Measurements from ENCODE around the gene SLC25A45. TPM values are rescaled to one million over a fixed set of nuclear protein-coding genes. Genes with fewer than 3 reads are reported as not detected.

Gene SLC25A45
- total RNA-seq, 2 experiments from 2014 or later: 40.0 to 40.8 TPM

- DNase-seq: peak; percentile 33 to 81 (median 54)
- peak overlapping the region; percentile 61 for H3K4me3 ChIP-seq (ENCODE audit: low read length)
- H3K9me3 ChIP-seq (ENCODE audit: control insufficient read depth in 1 of 2, insufficient read depth in 1 of 2, low read length in 2 of 2): no peaks in the 10 kb centered on the region
- Mint-ChIP-seq H3K27ac (peak overlapping the region; percentile 79), H3K9me3 (no peaks in the 10 kb centered on the region), H3K36me3 (ENCODE audit: low read depth) (peaks cover 36% of the 10 kb centered on the region), H3K4me3 (peak overlapping the region; percentile 97), H3K4me1 (ENCODE audit: low read depth) (peaks cover 18% of the 10 kb centered on the region), H3K27me3 (no peaks in the 10 kb centered on the region)
- no peak overlapping the region for H3K27ac ChIP-seq (ENCODE audit: low read depth in 1 of 2, low read length in 2 of 2)
- peak; percentile 41 for ATAC-seq (ENCODE audit: poor library complexity)
- TF ChIP-seq CTCF (IDR thresholded peaks at IDR 0.05): no peak
- intact Hi-C loops (cut with DNase I, micrococcal nuclease): no loop called here
- CTCF ChIA-PET: interaction anchor here (0.6 to 2.2 kb wide), 3 partner anchors 25 to 46 kb away, joined by 3 to 9 read pairs (median 3); partner anchors contain the start of gene SLC25A45
- H3K27me3 ChIP-seq (ENCODE audit: control insufficient read depth in 1 of 2, insufficient read depth in 2 of 2, low read length in 2 of 2): no peaks in the 10 kb centered on the region
- POLR2A ChIA-PET: interaction anchor here (0.8 to 3.0 kb wide), 7 partner anchors 18 to 259 kb away, joined by 4 to 19 read pairs (median 4); partner anchors contain the start of genes CDC42EP2, MALAT1, MAP3K11 and POLA2
- peaks cover 20% of the 10 kb centered on the region for H3K4me1 ChIP-seq (ENCODE audit: insufficient read depth, low read length)
- peaks cover 26% of the 10 kb centered on the region for H3K36me3 ChIP-seq (ENCODE audit: insufficient read depth, low read length)
Measured at GRCh38 chr11:65355013-65355775, 27.3 kb downstream of the SLC25A45 start.

- no peak for TF ChIP-seq CTCF (IDR thresholded peaks at IDR 0.05)
- POLR2A ChIA-PET: interaction anchor here (0.9 to 3.0 kb wide), 7 partner anchors 10 to 222 kb away, joined by 3 to 19 read pairs (median 3); partner anchors contain the start of genes DPF2, EHBP1L1 and MALAT1
- H3K4me1 Mint-ChIP-seq (ENCODE audit: low read depth): peaks cover 18% of the 10 kb centered on the region
- peaks cover 32% of the 10 kb centered on the region for H3K36me3 ChIP-seq (ENCODE audit: insufficient read depth, low read length)
- no peaks in the 10 kb centered on the region for H3K9me3 Mint-ChIP-seq
- DNase-seq (peak; percentile 91 to 99 (median 96)), ATAC-seq (ENCODE audit: poor library complexity) (peak; percentile 96)
- no peaks in the 10 kb centered on the region for H3K9me3 ChIP-seq (ENCODE audit: control insufficient read depth in 1 of 2, insufficient read depth in 1 of 2, low read length in 2 of 2)
- peak within 1 kb of the TSS in 1 of 2 donors; percentile 26 for H3K27ac ChIP-seq (ENCODE audit: low read depth in 1 of 2, low read length in 2 of 2)
- no peaks in the 10 kb centered on the region for H3K27me3 ChIP-seq (ENCODE audit: control insufficient read depth in 1 of 2, insufficient read depth in 2 of 2, low read length in 2 of 2)
- H3K36me3 Mint-ChIP-seq (ENCODE audit: low read depth): peaks cover 41% of the 10 kb centered on the region
- H3K4me1 ChIP-seq (ENCODE audit: insufficient read depth, low read length): peaks cover 20% of the 10 kb centered on the region
- no peaks in the 10 kb centered on the region for H3K27me3 Mint-ChIP-seq
- peak within 1 kb of the TSS; percentile 61 for H3K4me3 ChIP-seq (ENCODE audit: low read length)
- intact Hi-C loops (cut with DNase I, micrococcal nuclease): no loop called here
- CTCF ChIA-PET: interaction anchor here (1.0 to 2.2 kb wide), 4 partner anchors 24 to 39 kb away, joined by 3 to 9 read pairs (median 4); partner anchors contain the start of gene SLC25A45
- peak within 1 kb of the TSS; percentile 97 for H3K4me3 Mint-ChIP-seq
- H3K27ac Mint-ChIP-seq: peak within 1 kb of the TSS; percentile 79
Measured at GRCh38 chr11:65354265-65355012, 28.0 kb downstream of the SLC25A45 start, which contains the start of gene TIGD3. Gene TIGD3 (plus strand): TSS chr11:65354751. CDS start chr11:65355809, 1,058 bp downstream.

- Histone ChIP-seq H3K27ac (ENCODE audit: low read depth in 1 of 2, low read length in 2 of 2) (peak overlapping the region in 1 of 2 donors; percentile 26), H3K27me3 (ENCODE audit: control insufficient read depth in 1 of 2, insufficient read depth in 2 of 2, low read length in 2 of 2) (no peaks in the 10 kb centered on the region), H3K4me1 (ENCODE audit: insufficient read depth, low read length) (peaks cover 20% of the 10 kb centered on the region), H3K36me3 (ENCODE audit: insufficient read depth, low read length) (peaks cover 37% of the 10 kb centered on the region), H3K9me3 (ENCODE audit: control insufficient read depth in 1 of 2, insufficient read depth in 1 of 2, low read length in 2 of 2) (no peaks in the 10 kb centered on the region), H3K4me3 (ENCODE audit: low read length) (peak overlapping the region; percentile 61)
- Mint-ChIP-seq H3K4me1 (ENCODE audit: low read depth) (peaks cover 18% of the 10 kb centered on the region), H3K9me3 (no peaks in the 10 kb centered on the region), H3K36me3 (ENCODE audit: low read depth) (peaks cover 45% of the 10 kb centered on the region), H3K27ac (peak overlapping the region; percentile 64), H3K4me3 (peak overlapping the region; percentile 85), H3K27me3 (no peaks in the 10 kb centered on the region)
- intact Hi-C loops (cut with DNase I, micrococcal nuclease): no loop called here
- no peak for TF ChIP-seq CTCF (IDR thresholded peaks at IDR 0.05)
- ATAC-seq (ENCODE audit: poor library complexity): no peak
- ChIA-PET POLR2A (interaction anchor here (0.9 to 2.6 kb wide), 6 partner anchors 10 to 222 kb away, joined by 3 to 13 read pairs (median 3); partner anchors contain the start of genes DPF2, EHBP1L1 and MALAT1), CTCF (interaction anchor here (1.0 kb wide), 2 partner anchors 24 to 39 kb away, joined by 3 to 4 read pairs; no protein-coding TSS in a partner anchor)
- peak in 1 of 14 experiments; percentile 44 for DNase-seq
Measured at GRCh38 chr11:65353900-65354264, 28.6 kb downstream of the SLC25A45 start.

Measured in CD4-positive, alpha-beta T cell (primary cell).